GM11168 (cell line): Measurements from ENCODE around the gene UNC93B1.
"Not testable (repeated sequence)": the region's sequence is repeated elsewhere in the genome, so short reads cannot be mapped to it uniquely, and the experiment has no call there.

Experiments
- in situ Hi-C: fragments of 300-500 bp; cut with MboI; formaldehyde crosslinking; loops from one replicate; pipeline ENCODE4 v1.12.0; 2022; ENCODE audit warnings: low sequenced_read_pairs; ENCODE audit not compliant: unreplicated experiment

Gene UNC93B1

DNA sequence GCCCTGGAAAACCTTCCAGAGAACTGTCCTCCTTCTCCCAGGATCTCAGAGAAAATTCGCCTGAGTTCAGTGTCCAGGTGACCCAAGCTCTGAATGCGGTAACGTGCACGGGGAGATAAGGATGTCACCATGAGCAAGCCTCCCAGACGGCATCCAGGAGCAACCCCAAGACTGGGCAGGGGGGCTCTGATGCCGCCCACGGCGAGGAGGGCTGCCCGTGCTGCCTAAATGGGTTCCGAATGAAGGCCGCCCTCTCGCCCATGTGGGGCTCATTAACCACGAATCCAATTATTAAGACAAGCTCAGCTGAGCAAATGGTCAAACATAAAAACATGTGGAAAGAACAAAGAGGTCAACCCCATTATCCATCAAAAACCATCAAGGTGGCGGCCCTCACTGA lies 49.6 kb downstream of the UNC93B1 start:
- in situ Hi-C loops, result not testable (repeated sequence)

DNA sequence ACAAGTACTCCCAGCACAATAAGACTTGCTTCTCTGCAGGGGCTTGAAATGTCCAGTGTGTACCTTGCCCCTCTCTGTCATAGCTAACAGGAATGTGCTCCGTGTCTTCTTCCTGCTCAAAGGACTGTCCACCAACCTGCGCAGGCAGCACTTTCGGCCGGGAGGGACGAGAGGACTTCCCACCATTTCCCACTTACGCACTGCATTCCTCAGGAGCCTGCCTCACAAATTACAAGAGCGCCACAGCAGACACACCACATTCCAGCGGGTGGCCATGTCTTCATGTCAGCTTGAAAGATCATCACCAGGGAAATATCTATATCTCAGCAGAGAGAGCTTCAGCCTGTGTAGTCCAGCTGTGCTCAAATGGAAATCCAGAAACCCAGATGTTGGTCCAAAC lies 53.2 kb downstream of the UNC93B1 start:
- in situ Hi-C loops, result not testable (repeated sequence)

DNA sequence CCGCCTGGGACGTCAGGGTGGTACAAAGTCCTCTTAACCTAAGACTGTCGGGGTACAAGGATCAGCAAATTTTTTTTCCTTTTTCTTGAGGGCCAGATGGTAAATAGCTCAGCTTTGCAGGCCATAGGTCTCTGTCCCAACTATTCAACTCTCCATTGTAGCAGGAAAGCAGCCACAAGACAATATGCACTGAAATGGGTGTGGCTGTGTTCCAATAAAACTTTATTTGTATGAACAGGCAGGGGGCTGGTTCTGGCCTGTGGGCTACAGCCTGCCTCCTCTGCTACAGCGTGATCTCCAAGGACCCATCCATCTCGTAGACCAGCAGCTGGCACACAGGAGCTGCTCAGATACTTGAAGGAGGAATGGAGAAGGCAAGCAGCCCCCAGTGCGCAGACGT lies 56.1 kb downstream of the UNC93B1 start:
- in situ Hi-C loops, result not testable (repeated sequence)

DNA sequence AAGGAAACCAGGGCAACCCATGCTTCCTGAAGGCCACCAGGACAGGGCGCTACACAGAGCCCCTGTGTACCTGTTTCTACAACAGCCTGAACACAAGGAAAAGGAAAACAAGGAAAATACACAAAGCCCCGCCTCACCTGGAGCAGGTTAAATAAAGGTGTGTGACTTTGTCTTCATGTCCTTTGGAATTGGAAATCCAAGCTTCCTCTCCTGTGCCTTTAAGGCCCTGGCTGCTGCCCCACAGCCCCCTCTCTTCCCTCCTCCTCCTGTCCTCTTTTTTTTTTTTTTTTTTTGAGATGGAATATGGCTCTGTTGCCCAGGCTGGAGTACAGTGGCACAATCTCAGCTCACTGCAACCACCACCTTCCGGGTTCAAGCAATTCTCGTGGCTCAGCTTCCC lies 57.5 kb downstream of the UNC93B1 start:
- in situ Hi-C loops, result not testable (repeated sequence)

DNA sequence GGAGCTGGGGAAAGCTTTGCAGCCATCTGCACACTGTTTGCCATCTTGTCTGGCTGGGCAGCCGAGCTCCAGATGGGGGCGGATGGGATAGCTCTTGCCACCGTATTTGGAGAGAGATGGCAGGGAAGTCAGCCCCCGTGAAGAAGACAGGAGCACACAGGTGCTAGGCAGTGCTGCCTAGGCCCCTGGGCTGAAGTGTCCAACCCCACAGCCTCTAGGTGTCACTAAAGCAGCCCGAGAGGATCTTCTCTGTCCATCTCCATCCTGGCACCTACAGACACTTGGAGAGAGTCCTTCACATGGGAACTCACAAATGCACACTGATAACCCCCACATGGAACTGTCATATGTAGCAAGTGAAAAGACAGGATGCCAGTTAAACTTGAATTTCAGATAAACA lies 60.5 kb downstream of the UNC93B1 start:
- in situ Hi-C loops, result not testable (repeated sequence)
